22Rv1 (cell line): ENCODE measurements around the gene NXT1.

Experiments used
- H3K27ac ChIP-seq: fragments of 450-650 bp; 2 replicates; pipeline ENCODE4 v1.5.1; 2017
- CTCF ChIP-seq: fragments of 450-650 bp; IDR thresholded peaks from 2 replicates; pipeline ENCODE4 v1.5.1; 2017; ENCODE audit warnings: mild to moderate bottlenecking
- ZFX ChIP-seq: fragments of 450-650 bp; IDR thresholded peaks from 2 replicates; pipeline ENCODE4 v1.6.1; 2017; ENCODE audit warnings: antibody characterized with exemption, borderline replicate concordance

NXT1 gene

GRCh38 chr20:23393996-23394775 is 43.6 kb downstream of the NXT1 start:
- H3K27ac ChIP-seq = no peak overlapping the region

GRCh38 chr20:23396950-23397627 is 46.5 kb downstream of the NXT1 start:
- TF ChIP-seq ZFX (no peak), CTCF (no peak)
- H3K27ac ChIP-seq = no peak overlapping the region

More at GRCh38 chr20:23393996-23394775, 43.6 kb downstream of the NXT1 start:
- no peak for TF ChIP-seq ZFX
- no peak for TF ChIP-seq CTCF

GRCh38 chr20:23397961-23398360 is 47.4 kb downstream of the NXT1 start:
- no peak for TF ChIP-seq ZFX
- no peak for TF ChIP-seq CTCF
- no peak overlapping the region for H3K27ac ChIP-seq

GRCh38 chr20:23399568-23400241 is 49.1 kb downstream of the NXT1 start:
- no peak for TF ChIP-seq CTCF
- no peak for TF ChIP-seq ZFX
- no peak overlapping the region for H3K27ac ChIP-seq

GRCh38 chr20:23401051-23401450 is 50.5 kb downstream of the NXT1 start:
- TF ChIP-seq ZFX (no peak), CTCF (no peak)
- H3K27ac ChIP-seq = no peak overlapping the region

- H3K27ac ChIP-seq = no peak overlapping the region
- TF ChIP-seq ZFX (no peak), CTCF (no peak)
These were observed 53.2 kb downstream of the NXT1 start for GRCh38 chr20:23403751-23404150.

GRCh38 chr20:23404196-23404595 is 53.6 kb downstream of the NXT1 start:
- H3K27ac ChIP-seq = no peak overlapping the region
- TF ChIP-seq ZFX (no peak), CTCF (no peak)
